ENCODE results near the gene ZSCAN5C.

Gene ZSCAN5C

GRCh38 chr19:56201973-56202372 lies at the start of gene ZSCAN5C:
ZSCAN5C (plus strand) TSS chr19:56202273; CDS start chr19:56205914, 3,641 bp downstream.
- Histone ChIP-seq H3K9ac (ENCODE audit: low read depth, low read length) (no peak within 1 kb of the TSS), H3K36me3 (ENCODE audit: insufficient read depth, low read length) (no peaks in the 10 kb centered on the region), H3K4me1 (ENCODE audit: insufficient read depth, low read length) (no peaks in the 10 kb centered on the region), H3K9me3 (ENCODE audit: control insufficient read depth, insufficient read depth, low read length) (no peaks in the 10 kb centered on the region)

- no peaks in the 10 kb centered on the region for H3K9me3 ChIP-seq (ENCODE audit: control insufficient read depth, insufficient read depth, low read length)
- H3K36me3 ChIP-seq (ENCODE audit: insufficient read depth, low read length), result no peaks in the 10 kb centered on the region; the same call in 1 of the 2 replicates
- peaks cover 13% of the 10 kb centered on the region; the same call in 1 of the 2 replicates for H3K4me1 ChIP-seq (ENCODE audit: insufficient read depth, low read length)
- no peak overlapping the region for H3K9ac ChIP-seq (ENCODE audit: low read depth, low read length)
Observed at GRCh38 chr19:56152644-56153043, 49.4 kb upstream of the ZSCAN5C start.

GRCh38 chr19:56153507-56153906 lies 48.6 kb upstream of the ZSCAN5C start:
- Histone ChIP-seq H3K4me1 (ENCODE audit: insufficient read depth, low read length) (peaks cover 13% of the 10 kb centered on the region; the same call in 1 of the 2 replicates), H3K9me3 (ENCODE audit: control insufficient read depth, insufficient read depth, low read length) (no peaks in the 10 kb centered on the region), H3K36me3 (ENCODE audit: insufficient read depth, low read length) (no peaks in the 10 kb centered on the region; the same call in 1 of the 2 replicates), H3K9ac (ENCODE audit: low read depth, low read length) (no peak overlapping the region)

GRCh38 chr19:56155124-56155687 lies 46.9 kb upstream of the ZSCAN5C start:
- Histone ChIP-seq H3K9ac (ENCODE audit: low read depth, low read length) (no peak overlapping the region), H3K4me1 (ENCODE audit: insufficient read depth, low read length) (peaks cover 13% of the 10 kb centered on the region; the same call in 1 of the 2 replicates), H3K9me3 (ENCODE audit: control insufficient read depth, insufficient read depth, low read length) (no peaks in the 10 kb centered on the region), H3K36me3 (ENCODE audit: insufficient read depth, low read length) (no peaks in the 10 kb centered on the region)

GRCh38 chr19:56156768-56157167 lies 45.3 kb upstream of the ZSCAN5C start:
- Histone ChIP-seq H3K4me1 (ENCODE audit: insufficient read depth, low read length) (peaks cover 13% of the 10 kb centered on the region; the same call in 1 of the 2 replicates), H3K36me3 (ENCODE audit: insufficient read depth, low read length) (no peaks in the 10 kb centered on the region), H3K9me3 (ENCODE audit: control insufficient read depth, insufficient read depth, low read length) (no peaks in the 10 kb centered on the region), H3K9ac (ENCODE audit: low read depth, low read length) (no peak overlapping the region)

- Histone ChIP-seq H3K9ac (ENCODE audit: low read depth, low read length) (no peak overlapping the region), H3K4me1 (ENCODE audit: insufficient read depth, low read length) (peaks cover 4% of the 10 kb centered on the region; the same call in 1 of the 2 replicates), H3K9me3 (ENCODE audit: control insufficient read depth, insufficient read depth, low read length) (no peaks in the 10 kb centered on the region), H3K36me3 (ENCODE audit: insufficient read depth, low read length) (no peaks in the 10 kb centered on the region)
Observed at GRCh38 chr19:56158170-56158757, 43.8 kb upstream of the ZSCAN5C start.

- no peak overlapping the region for H3K9ac ChIP-seq (ENCODE audit: low read depth, low read length)
- no peaks in the 10 kb centered on the region; the same call in 1 of the 2 replicates for H3K4me1 ChIP-seq (ENCODE audit: insufficient read depth, low read length)
- H3K9me3 ChIP-seq (ENCODE audit: control insufficient read depth, insufficient read depth, low read length), result no peaks in the 10 kb centered on the region
- no peaks in the 10 kb centered on the region for H3K36me3 ChIP-seq (ENCODE audit: insufficient read depth, low read length)
Observed at GRCh38 chr19:56159009-56159559, 43.0 kb upstream of the ZSCAN5C start.

- Histone ChIP-seq H3K9me3 (ENCODE audit: control insufficient read depth, insufficient read depth, low read length) (no peaks in the 10 kb centered on the region), H3K9ac (ENCODE audit: low read depth, low read length) (no peak overlapping the region), H3K36me3 (ENCODE audit: insufficient read depth, low read length) (no peaks in the 10 kb centered on the region), H3K4me1 (ENCODE audit: insufficient read depth, low read length) (no peaks in the 10 kb centered on the region; the same call in 1 of the 2 replicates)
Observed at GRCh38 chr19:56159622-56160271, 42.3 kb upstream of the ZSCAN5C start.

GRCh38 chr19:56161534-56161933 lies 40.5 kb upstream of the ZSCAN5C start:
- Histone ChIP-seq H3K9ac (ENCODE audit: low read depth, low read length) (no peak overlapping the region), H3K4me1 (ENCODE audit: insufficient read depth, low read length) (no peaks in the 10 kb centered on the region), H3K9me3 (ENCODE audit: control insufficient read depth, insufficient read depth, low read length) (no peaks in the 10 kb centered on the region), H3K36me3 (ENCODE audit: insufficient read depth, low read length) (no peaks in the 10 kb centered on the region)

GRCh38 chr19:56162258-56162657 lies 39.8 kb upstream of the ZSCAN5C start:
- H3K9ac ChIP-seq (ENCODE audit: low read depth, low read length), result no peak overlapping the region
- H3K36me3 ChIP-seq (ENCODE audit: insufficient read depth, low read length), result no peaks in the 10 kb centered on the region
- no peaks in the 10 kb centered on the region for H3K9me3 ChIP-seq (ENCODE audit: control insufficient read depth, insufficient read depth, low read length)
- no peaks in the 10 kb centered on the region for H3K4me1 ChIP-seq (ENCODE audit: insufficient read depth, low read length)

- no peaks in the 10 kb centered on the region for H3K4me1 ChIP-seq (ENCODE audit: insufficient read depth, low read length)
- H3K9ac ChIP-seq (ENCODE audit: low read depth, low read length), result no peak overlapping the region
- H3K9me3 ChIP-seq (ENCODE audit: control insufficient read depth, insufficient read depth, low read length), result no peaks in the 10 kb centered on the region
- no peaks in the 10 kb centered on the region for H3K36me3 ChIP-seq (ENCODE audit: insufficient read depth, low read length)
Observed at GRCh38 chr19:56163097-56163496, 39.0 kb upstream of the ZSCAN5C start.

- Histone ChIP-seq H3K4me1 (ENCODE audit: insufficient read depth, low read length) (no peaks in the 10 kb centered on the region; the same call in 1 of the 2 replicates), H3K9ac (ENCODE audit: low read depth, low read length) (no peak overlapping the region), H3K9me3 (ENCODE audit: control insufficient read depth, insufficient read depth, low read length) (no peaks in the 10 kb centered on the region)
Observed at GRCh38 chr19:56167064-56167578, 35.0 kb upstream of the ZSCAN5C start.

GRCh38 chr19:56170261-56170660 lies 31.8 kb upstream of the ZSCAN5C start:
- H3K36me3 ChIP-seq (ENCODE audit: insufficient read depth, low read length), result no peaks in the 10 kb centered on the region
- no peak overlapping the region for H3K9ac ChIP-seq (ENCODE audit: low read depth, low read length)
- no peaks in the 10 kb centered on the region; the same call in 1 of the 2 replicates for H3K4me1 ChIP-seq (ENCODE audit: insufficient read depth, low read length)
- no peaks in the 10 kb centered on the region for H3K9me3 ChIP-seq (ENCODE audit: control insufficient read depth, insufficient read depth, low read length)

More at GRCh38 chr19:56167064-56167578, 35.0 kb upstream of the ZSCAN5C start:
- H3K36me3 ChIP-seq (ENCODE audit: insufficient read depth, low read length), result no peaks in the 10 kb centered on the region

GRCh38 chr19:56174086-56174485 lies 28.0 kb upstream of the ZSCAN5C start:
- no peaks in the 10 kb centered on the region for H3K36me3 ChIP-seq (ENCODE audit: insufficient read depth, low read length)
- no peak overlapping the region for H3K9ac ChIP-seq (ENCODE audit: low read depth, low read length)

More at GRCh38 chr19:56174086-56174485, 28.0 kb upstream of the ZSCAN5C start:
- H3K9me3 ChIP-seq (ENCODE audit: control insufficient read depth, insufficient read depth, low read length), result no peaks in the 10 kb centered on the region
- no peaks in the 10 kb centered on the region; the same call in 1 of the 2 replicates for H3K4me1 ChIP-seq (ENCODE audit: insufficient read depth, low read length)

Measured in ES-I3 (cell line).